Left ventricle myocardium inferior (tissue), 1 donor: ENCODE results near the gene FAM163A. TPM values are rescaled to one million over a fixed set of nuclear protein-coding genes. Genes with fewer than 3 reads are reported as not detected.

Experiments used
- DNase-seq: peaks from one replicate; pipeline ENCODE4 v3.0.0-alpha.2; 2020
- H3K27ac ChIP-seq: fragments of 200-600 bp; replicated peaks from 2 replicates; pipeline ENCODE4 v1.8.0; 2021
- H3K27me3 ChIP-seq: fragments of 200-600 bp; 2 replicates; pipeline ENCODE4 v1.8.0; 2021; ENCODE audit warnings: low read depth
- H3K36me3 ChIP-seq: fragments of 200-600 bp; 2 replicates; pipeline ENCODE4 v1.8.0; 2021
- H3K4me1 ChIP-seq: fragments of 200-600 bp; 2 replicates; pipeline ENCODE4 v1.8.0; 2021
- H3K4me3 ChIP-seq: fragments of 200-600 bp; 2 replicates; pipeline ENCODE4 v1.8.0; 2021; ENCODE audit warnings: mild to moderate bottlenecking, moderate library complexity
- H3K9me3 ChIP-seq: fragments of 200-600 bp; replicated peaks from 2 replicates; pipeline ENCODE4 v1.8.0; 2021
- CTCF ChIP-seq: fragments of 200-600 bp; IDR thresholded peaks from 2 replicates; pipeline ENCODE4 v1.8.0; 2021; ENCODE audit warnings: antibody characterized with exemption, mild to moderate bottlenecking, borderline replicate concordance
- intact Hi-C: fragments of 100-400 bp; cut with micrococcal nuclease; formaldehyde crosslinking; loops from one replicate; pipeline ENCODE4 v1.11.0; 2022
- total RNA-seq: library from RNA; stranded (reverse); fragmentation: NEBNext Ultra II Directional; extraction: Animal tissue kit (Norgen Biotek cat#: 25700); gene quantifications from one replicate; pipeline ENCODE4 v1.2.1, GENCODE V29; 2021
- donor health status: DM: no; HTN: yes; CAD: no; lungs with severe emphysema.

The FAM163A gene
- total RNA-seq, 1 donor from 2014 or later: 0.16 TPM

- TF ChIP-seq CTCF: no peak
- H3K27ac ChIP-seq: no peak overlapping the region
- intact Hi-C loops: no loop called here
Observed at GRCh38 chr1:179773264-179773663, 30.2 kb downstream of the FAM163A start.

GRCh38 chr1:179774000-179774399, 30.9 kb downstream of the FAM163A start:
- intact Hi-C loops: no loop called here
- Histone ChIP-seq H3K4me3 (no peak overlapping the region), H3K4me1 (no peaks in the 10 kb centered on the region), H3K27ac (no peak overlapping the region), H3K36me3 (no peaks in the 10 kb centered on the region), H3K9me3 (no peaks in the 10 kb centered on the region), H3K27me3 (no peaks in the 10 kb centered on the region)
- no peak for TF ChIP-seq CTCF
- DNase-seq: no peak

More at GRCh38 chr1:179773264-179773663, 30.2 kb downstream of the FAM163A start:
- Histone ChIP-seq H3K4me1 (no peaks in the 10 kb centered on the region), H3K9me3 (no peaks in the 10 kb centered on the region), H3K27me3 (no peaks in the 10 kb centered on the region), H3K36me3 (no peaks in the 10 kb centered on the region), H3K4me3 (no peak overlapping the region)
- DNase-seq: no peak

- intact Hi-C loops: no loop called here
- Histone ChIP-seq H3K4me3 (no peak overlapping the region), H3K36me3 (no peaks in the 10 kb centered on the region), H3K4me1 (peaks cover 4% of the 10 kb centered on the region), H3K9me3 (no peaks in the 10 kb centered on the region), H3K27ac (no peak overlapping the region), H3K27me3 (no peaks in the 10 kb centered on the region)
- no peak for TF ChIP-seq CTCF
- DNase-seq: no peak
Observed at GRCh38 chr1:179774566-179774965, 31.5 kb downstream of the FAM163A start.

GRCh38 chr1:179775009-179775408, 31.9 kb downstream of the FAM163A start:
- Histone ChIP-seq H3K4me1 (peaks cover 8% of the 10 kb centered on the region), H3K27ac (no peak overlapping the region), H3K9me3 (no peaks in the 10 kb centered on the region), H3K27me3 (no peaks in the 10 kb centered on the region), H3K36me3 (no peaks in the 10 kb centered on the region), H3K4me3 (no peak overlapping the region)
- TF ChIP-seq CTCF: no peak
- intact Hi-C loops: no loop called here
- no peak for DNase-seq

GRCh38 chr1:179776831-179777230, 33.7 kb downstream of the FAM163A start:
- no peak for TF ChIP-seq CTCF
- Histone ChIP-seq H3K4me1 (peaks cover 22% of the 10 kb centered on the region), H3K27ac (no peak overlapping the region), H3K27me3 (no peaks in the 10 kb centered on the region), H3K9me3 (no peaks in the 10 kb centered on the region), H3K36me3 (no peaks in the 10 kb centered on the region), H3K4me3 (no peak overlapping the region)
- intact Hi-C loops: no loop called here
- DNase-seq: no peak

- Histone ChIP-seq H3K4me3 (no peak overlapping the region), H3K27ac (no peak overlapping the region), H3K36me3 (no peaks in the 10 kb centered on the region), H3K9me3 (no peaks in the 10 kb centered on the region), H3K27me3 (no peaks in the 10 kb centered on the region), H3K4me1 (peaks cover 22% of the 10 kb centered on the region)
- intact Hi-C loops: no loop called here
- no peak for TF ChIP-seq CTCF
- DNase-seq: no peak
Observed at GRCh38 chr1:179777731-179778130, 34.6 kb downstream of the FAM163A start.
